ENCODE measurements around the gene IFIT5.

DNA sequence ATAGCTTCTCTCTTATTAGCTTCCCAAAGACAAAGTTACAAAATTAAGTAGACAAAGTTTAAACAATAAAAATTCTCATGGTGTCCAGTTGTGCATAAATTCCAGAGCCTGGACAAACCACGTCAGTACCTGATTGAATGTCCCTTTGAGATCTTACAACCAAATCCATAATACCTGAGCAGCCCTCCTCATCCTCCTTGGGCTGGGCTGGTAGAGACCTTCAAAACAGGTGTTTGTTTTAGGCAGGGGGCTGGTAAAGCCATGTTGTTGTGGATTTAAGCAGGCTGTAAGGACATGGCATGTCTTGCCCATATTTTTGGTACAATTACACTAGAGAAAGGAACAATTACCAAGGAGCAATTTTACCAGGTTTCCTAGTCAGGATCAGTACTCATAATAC, 2.1 kb downstream of the IFIT5 start:
- TF ChIP-seq, protein P1, sequence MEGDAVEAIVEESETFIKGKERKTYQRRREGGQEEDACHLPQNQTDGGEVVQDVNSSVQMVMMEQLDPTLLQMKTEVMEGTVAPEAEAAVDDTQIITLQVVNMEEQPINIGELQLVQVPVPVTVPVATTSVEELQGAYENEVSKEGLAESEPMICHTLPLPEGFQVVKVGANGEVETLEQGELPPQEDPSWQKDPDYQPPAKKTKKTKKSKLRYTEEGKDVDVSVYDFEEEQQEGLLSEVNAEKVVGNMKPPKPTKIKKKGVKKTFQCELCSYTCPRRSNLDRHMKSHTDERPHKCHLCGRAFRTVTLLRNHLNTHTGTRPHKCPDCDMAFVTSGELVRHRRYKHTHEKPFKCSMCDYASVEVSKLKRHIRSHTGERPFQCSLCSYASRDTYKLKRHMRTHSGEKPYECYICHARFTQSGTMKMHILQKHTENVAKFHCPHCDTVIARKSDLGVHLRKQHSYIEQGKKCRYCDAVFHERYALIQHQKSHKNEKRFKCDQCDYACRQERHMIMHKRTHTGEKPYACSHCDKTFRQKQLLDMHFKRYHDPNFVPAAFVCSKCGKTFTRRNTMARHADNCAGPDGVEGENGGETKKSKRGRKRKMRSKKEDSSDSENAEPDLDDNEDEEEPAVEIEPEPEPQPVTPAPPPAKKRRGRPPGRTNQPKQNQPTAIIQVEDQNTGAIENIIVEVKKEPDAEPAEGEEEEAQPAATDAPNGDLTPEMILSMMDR (conservative IDR thresholded peaks at IDR 0.05; ENCODE audit: low read length), result no peak
- no peak for TF ChIP-seq EZH2phosphoT487 (IDR thresholded peaks at IDR 0.05; ENCODE audit: borderline replicate concordance)
